ENCODE results near the gene NBAS.

GRCh38 chr2:15201009-15201408 is 360.1 kb downstream of the NBAS start:
- TF ChIP-seq EZH2 (IDR thresholded peaks at IDR 0.05; ENCODE audit: insufficient read depth, poor library complexity, severe bottlenecking): no peak
- TF ChIP-seq EZH2phosphoT487 (IDR thresholded peaks at IDR 0.05; ENCODE audit: insufficient read depth, low read depth): no peak

All from GM23248 (cell line).